Activated CD8-positive, alpha-beta T cell treated with anti-CD3 and anti-CD28 coated beads, Interleukin-2, amount 10 ng/mL, durations not matched to agents 7 days and 5 days (primary cell): ENCODE results near the gene TRIM9. TPM values are rescaled to one million over a fixed set of nuclear protein-coding genes. Genes with fewer than 3 reads are reported as not detected.
"Not testable (repeated sequence)": the region's sequence is repeated elsewhere in the genome, so short reads cannot be mapped to it uniquely, and the experiment has no call there.

Source experiments
- ATAC-seq: fragments of 150-1000 bp; cut with Tn5 transposase; one replicate; pipeline ENCODE4 v1.10.0; 2021; ENCODE audit warnings: moderate library complexity
- CTCF ChIA-PET: fragments of 350-600 bp; sonication (Branson Sonifier 250); formaldehyde crosslinking; loops from one replicate; lab custom pipeline; 2021; ENCODE audit warnings: antibody characterized with exemption; lab: Charles Lee
- POLR2A ChIA-PET: fragments of 350-600 bp; sonication (Branson Sonifier 250); formaldehyde crosslinking; loops from one replicate; lab custom pipeline; 2021; ENCODE audit warnings: antibody characterized with exemption; lab: Charles Lee
- DNase-seq: peaks from one replicate; pipeline ENCODE4 v3.0.0-alpha.2; 2020
- H3K27ac Mint-ChIP-seq: one replicate; pipeline ENCODE4 v1.8.0; 2021; ENCODE audit warnings: mild to moderate bottlenecking, mixed read lengths
- H3K27me3 Mint-ChIP-seq: one replicate; pipeline ENCODE4 v1.8.0; 2021; ENCODE audit warnings: low read depth, mixed read lengths
- H3K36me3 Mint-ChIP-seq: one replicate; pipeline ENCODE4 v1.8.0; 2021; ENCODE audit warnings: low read depth, mixed read lengths
- H3K4me1 Mint-ChIP-seq: one replicate; pipeline ENCODE4 v1.8.0; 2021; ENCODE audit warnings: low read depth, mixed read lengths
- H3K4me3 Mint-ChIP-seq: one replicate; pipeline ENCODE4 v1.8.0; 2021; ENCODE audit warnings: mild to moderate bottlenecking, mixed read lengths
- H3K9me3 Mint-ChIP-seq: one replicate; pipeline ENCODE4 v1.8.0; 2022; ENCODE audit warnings: mixed read lengths; ENCODE audit not compliant: insufficient read depth
- total RNA-seq, 2 experiments: library from RNA; stranded (reverse); gene quantifications; one replicate each; pipeline ENCODE4 v1.2.3, GENCODE V29; 2021

Gene TRIM9
- total RNA-seq, 2 experiments from 2014 or later: 0.63 to 0.73 TPM

DNA sequence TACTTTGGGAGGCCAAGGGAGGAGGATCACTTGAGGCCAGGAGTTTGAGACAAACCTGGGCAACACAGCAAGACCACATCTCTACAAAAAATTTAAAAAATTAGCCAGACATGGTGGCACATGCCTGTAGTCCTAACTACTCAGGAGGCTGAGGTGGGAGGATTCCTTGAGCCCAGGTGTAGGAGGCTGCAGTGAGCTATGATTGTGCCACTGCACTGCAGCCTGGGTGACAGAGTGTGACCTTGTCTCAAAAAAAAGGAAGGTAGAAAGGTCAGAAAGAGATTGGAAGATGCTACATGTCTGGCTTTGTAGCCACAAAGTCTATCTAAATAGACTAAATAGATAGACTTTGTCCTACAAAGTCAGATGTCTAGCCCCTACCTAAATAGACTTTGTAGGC is 100.7 kb downstream of the TRIM9 start:
- H3K4me1 Mint-ChIP-seq, H3K27ac Mint-ChIP-seq, H3K9me3 Mint-ChIP-seq, DNase-seq, POLR2A ChIA-PET, H3K4me3 Mint-ChIP-seq, ATAC-seq, H3K27me3 Mint-ChIP-seq, H3K36me3 Mint-ChIP-seq, CTCF ChIA-PET: not testable (repeated sequence)

DNA sequence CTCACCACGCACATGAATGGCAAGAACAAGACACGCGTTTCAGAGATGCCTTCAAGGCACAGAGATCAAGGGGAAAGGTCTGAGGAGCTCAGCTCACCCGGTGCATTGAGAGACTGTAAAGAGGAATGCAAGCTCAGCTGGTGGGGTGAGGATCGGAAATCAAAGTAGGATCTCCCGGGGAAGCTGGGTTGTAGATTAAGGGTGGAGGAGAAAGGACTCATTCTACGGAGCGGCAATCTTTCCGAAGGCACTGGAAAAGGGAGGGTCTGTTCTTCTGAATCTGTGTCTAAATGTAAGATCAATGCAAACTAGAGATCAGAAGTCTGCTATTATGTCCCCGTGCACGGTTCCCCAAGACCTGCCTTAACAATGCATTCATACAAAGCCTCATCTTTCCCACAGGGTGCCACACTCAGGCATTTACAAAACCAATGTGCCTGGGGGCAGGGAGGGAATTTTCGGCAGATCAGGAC is 109.0 kb downstream of the TRIM9 start:
- POLR2A ChIA-PET: no interaction called here
- Mint-ChIP-seq H3K36me3 (no peaks in the 10 kb centered on the region), H3K4me3 (no peak overlapping the region), H3K27ac (no peak overlapping the region), H3K9me3 (no peaks in the 10 kb centered on the region), H3K4me1 (no peaks in the 10 kb centered on the region), H3K27me3 (peaks cover 6% of the 10 kb centered on the region)
- CTCF ChIA-PET: interaction anchor here (1.6 kb wide), 1 partner anchor 30 kb away, joined by 3 read pairs; no protein-coding TSS in a partner anchor
- no peak for DNase-seq
- no peak for ATAC-seq

DNA sequence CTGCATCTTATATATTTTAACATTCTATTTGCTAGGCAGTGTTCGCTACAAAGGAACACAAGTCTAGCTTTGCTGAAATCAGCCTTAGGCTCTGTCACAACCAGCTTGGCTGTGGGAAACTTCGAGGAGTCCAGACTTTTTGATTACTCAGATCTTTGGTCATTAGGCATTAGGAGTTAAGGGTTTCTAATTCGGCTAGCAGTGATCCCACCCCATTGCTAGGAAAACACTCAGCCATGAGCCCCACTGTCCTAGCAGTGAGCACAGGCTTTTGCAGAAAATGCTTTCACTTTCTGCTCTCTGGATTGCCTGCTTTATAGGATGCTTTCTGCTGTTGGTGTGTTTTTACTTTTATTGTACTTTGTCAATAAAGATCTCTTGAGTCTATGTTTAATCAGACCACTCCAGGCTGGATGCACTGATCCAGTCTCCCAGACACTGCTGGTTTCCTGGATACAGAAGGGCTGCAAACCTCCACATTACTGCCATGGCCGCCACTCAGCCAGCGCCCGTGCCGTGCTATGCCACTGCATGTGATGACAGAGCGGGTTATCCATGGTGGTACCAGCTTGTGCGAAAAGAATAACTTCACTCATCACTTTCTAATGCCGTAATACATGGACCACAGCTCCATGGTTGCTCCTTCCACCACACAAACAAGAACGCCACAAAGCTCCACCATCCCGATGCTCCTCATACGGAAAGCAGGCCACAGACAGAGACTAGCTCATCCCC is 109.6 kb downstream of the TRIM9 start:
- Mint-ChIP-seq H3K36me3 (no peaks in the 10 kb centered on the region), H3K27me3 (peaks cover 6% of the 10 kb centered on the region), H3K9me3 (no peaks in the 10 kb centered on the region), H3K4me1 (no peaks in the 10 kb centered on the region), H3K4me3 (no peak overlapping the region), H3K27ac (no peak overlapping the region)
- ATAC-seq (no peak), DNase-seq (no peak)
- POLR2A ChIA-PET: no interaction called here
- CTCF ChIA-PET: interaction anchor here (1.6 kb wide), 1 partner anchor 30 kb away, joined by 3 read pairs; no protein-coding TSS in a partner anchor

DNA sequence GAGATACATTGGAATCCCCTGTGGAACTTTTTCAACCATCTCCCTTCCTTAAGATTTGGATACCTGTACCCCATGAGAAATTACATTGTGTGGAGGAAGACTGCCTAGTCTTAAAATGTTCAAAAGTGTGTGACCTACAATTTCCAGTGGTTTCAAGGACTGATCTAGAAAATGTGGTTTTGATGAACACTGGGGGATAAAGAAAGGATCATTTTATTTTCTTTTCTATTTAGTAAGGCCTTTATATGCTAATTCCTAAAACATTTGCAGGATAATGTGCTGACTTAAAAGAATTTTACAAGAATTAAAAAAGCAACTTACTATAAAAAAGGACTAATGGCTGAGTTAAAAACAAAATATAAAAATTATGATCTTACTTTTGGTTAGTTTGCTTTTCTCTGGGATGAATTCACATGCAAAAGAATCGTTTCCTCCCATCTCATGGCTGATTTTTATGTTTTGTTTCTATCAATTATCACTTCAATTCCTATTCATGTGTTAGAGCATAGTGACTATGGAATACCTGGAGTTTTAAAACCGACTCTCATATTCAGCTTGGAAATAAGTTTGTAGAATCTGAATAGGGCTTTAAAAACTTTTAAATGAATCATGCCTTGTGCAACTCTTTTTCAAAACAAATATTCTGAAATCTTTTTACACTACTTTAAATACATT is 110.7 kb downstream of the TRIM9 start:
- POLR2A ChIA-PET: no interaction called here
- Mint-ChIP-seq H3K27ac (no peak overlapping the region), H3K4me3 (no peak overlapping the region), H3K27me3 (peaks cover 6% of the 10 kb centered on the region), H3K36me3 (no peaks in the 10 kb centered on the region), H3K4me1 (no peaks in the 10 kb centered on the region), H3K9me3 (no peaks in the 10 kb centered on the region)
- DNase-seq: no peak
- CTCF ChIA-PET: interaction anchor here (1.6 kb wide), 1 partner anchor 29 kb away, joined by 3 read pairs; no protein-coding TSS in a partner anchor
- no peak for ATAC-seq

DNA sequence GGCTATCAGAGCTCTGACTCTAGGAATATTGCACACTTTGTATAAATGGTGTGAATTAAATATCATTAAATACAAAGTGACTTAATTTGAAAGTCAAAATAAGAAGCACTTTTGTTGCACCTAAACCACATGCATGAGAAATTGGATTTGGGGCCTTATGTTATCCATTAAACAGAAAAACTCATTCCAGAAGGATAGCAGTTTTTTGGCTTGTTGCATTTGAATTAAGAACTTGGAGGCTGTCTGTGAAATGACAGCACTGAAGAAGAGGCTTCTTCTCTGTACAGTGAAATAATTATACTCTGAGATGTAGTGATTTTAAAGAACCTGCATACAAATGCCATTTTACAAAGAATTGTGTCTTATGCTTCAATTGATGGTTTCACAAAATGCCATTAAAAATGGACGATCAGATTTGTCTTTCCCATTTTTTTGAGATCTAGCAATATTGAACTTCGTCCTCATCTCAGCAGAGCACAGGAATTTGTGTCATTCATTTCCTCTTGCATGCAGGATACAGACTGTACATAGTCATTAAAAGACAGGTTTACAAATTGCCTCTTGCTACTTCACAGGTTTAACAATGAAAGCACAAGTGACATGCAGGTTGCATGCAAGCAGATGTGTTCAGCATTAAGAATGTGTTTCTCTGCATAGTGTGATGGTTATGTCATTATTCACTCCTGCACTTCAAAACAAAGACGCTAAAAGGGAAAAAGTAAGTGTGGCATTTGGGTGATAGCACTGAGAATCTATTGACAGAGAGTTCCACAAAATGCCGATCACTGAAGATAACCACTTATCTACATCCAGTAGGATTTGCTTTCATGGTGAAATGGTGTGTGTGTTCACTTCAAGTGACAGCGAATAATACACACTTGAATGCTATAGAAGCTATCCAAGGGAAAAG is 114.7 kb downstream of the TRIM9 start:
- no peak for DNase-seq
- no peak overlapping the region for H3K4me3 Mint-ChIP-seq
- H3K9me3 Mint-ChIP-seq: no peaks in the 10 kb centered on the region

DNA sequence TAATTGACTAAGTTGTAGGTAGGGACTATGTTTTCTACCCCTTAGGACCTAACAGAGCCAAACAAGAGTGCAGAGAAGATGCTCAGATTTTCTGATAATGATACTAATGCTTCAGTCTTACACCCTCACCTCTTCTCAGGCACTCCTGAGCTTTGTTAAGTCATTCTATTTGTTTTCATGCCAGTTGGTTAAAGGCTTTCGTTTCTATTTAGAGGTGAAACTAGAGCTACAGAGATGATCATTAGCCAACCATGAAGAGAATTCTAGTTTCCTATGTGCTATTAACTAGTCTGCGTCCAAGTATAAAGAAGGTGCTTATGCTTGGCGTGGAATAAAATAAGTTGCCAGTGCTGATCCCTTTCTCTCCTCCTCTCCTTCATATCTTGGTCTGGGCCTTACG is 116.0 kb downstream of the TRIM9 start:
- H3K36me3 Mint-ChIP-seq: no peaks in the 10 kb centered on the region
- ATAC-seq: no peak
- no peaks in the 10 kb centered on the region for H3K4me1 Mint-ChIP-seq
- no peak overlapping the region for H3K27ac Mint-ChIP-seq
- no peak for DNase-seq
- POLR2A ChIA-PET: no interaction called here
- peaks cover 1% of the 10 kb centered on the region for H3K27me3 Mint-ChIP-seq
- H3K9me3 Mint-ChIP-seq: no peaks in the 10 kb centered on the region
- CTCF ChIA-PET: no interaction called here
- no peak overlapping the region for H3K4me3 Mint-ChIP-seq

More for the DNA sequence above, 114.7 kb downstream of the TRIM9 start:
- Mint-ChIP-seq H3K27ac (no peak overlapping the region), H3K4me1 (no peaks in the 10 kb centered on the region), H3K36me3 (no peaks in the 10 kb centered on the region), H3K27me3 (peaks cover 1% of the 10 kb centered on the region)
- POLR2A ChIA-PET: no interaction called here
- ATAC-seq: no peak
- CTCF ChIA-PET: no interaction called here

DNA sequence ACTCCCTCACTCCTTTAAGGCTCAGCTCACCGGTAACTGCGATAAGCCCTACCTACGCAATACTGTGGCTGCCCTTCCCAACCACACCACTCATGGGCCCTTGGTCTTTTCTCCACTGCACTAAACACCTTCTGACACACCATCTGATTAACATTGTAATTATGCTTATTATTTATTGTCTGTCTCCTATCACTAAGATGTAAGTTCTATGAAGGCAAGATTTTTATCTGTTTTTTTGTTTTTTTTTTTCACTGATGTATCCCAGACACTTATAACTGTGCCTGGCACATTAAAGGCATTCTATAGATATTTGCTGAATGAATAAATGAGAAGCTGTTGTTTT is 116.4 kb downstream of the TRIM9 start:
- no peaks in the 10 kb centered on the region for H3K36me3 Mint-ChIP-seq
- no peak for DNase-seq
- H3K27me3 Mint-ChIP-seq: peaks cover 1% of the 10 kb centered on the region
- H3K4me1 Mint-ChIP-seq: no peaks in the 10 kb centered on the region
- H3K4me3 Mint-ChIP-seq: no peak overlapping the region
- no peak overlapping the region for H3K27ac Mint-ChIP-seq
- no peak for ATAC-seq
- ChIA-PET CTCF (no interaction called here), POLR2A (no interaction called here)
- H3K9me3 Mint-ChIP-seq: no peaks in the 10 kb centered on the region

DNA sequence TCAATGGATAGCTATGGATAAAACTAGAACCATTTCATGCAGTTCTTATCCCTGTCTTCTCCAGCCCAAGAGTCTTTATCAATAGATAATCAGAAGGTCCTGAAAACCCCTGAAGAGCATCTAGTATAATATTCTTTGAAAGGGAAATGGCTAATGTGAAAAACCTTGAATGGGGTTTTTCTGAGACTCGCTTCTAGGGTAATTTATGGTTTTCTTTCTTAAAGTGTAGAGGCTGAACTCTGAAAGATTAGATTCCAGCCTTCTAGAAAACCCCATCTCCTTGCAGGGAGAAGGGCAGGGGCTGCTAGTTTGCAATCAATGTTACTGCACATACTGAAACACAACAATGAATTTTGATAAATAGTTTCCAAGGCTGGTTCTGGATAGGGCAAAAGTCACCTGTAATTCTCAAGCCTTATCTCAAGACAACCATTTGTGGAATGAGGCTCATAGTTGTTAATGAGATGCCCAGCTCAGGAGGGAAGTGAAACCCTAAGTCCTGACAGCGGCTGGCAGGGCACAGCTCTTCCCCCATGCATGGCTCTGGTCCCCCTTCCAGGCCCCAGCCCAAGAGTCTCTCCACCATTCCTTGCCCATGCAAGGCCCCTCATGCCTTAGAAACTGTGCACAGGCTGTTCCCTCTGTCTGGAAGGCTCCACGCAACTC is 116.9 kb downstream of the TRIM9 start:
- ATAC-seq (no peak), DNase-seq (no peak)
- H3K4me1 Mint-ChIP-seq: no peaks in the 10 kb centered on the region
- H3K36me3 Mint-ChIP-seq: no peaks in the 10 kb centered on the region
- no peaks in the 10 kb centered on the region for H3K9me3 Mint-ChIP-seq
- no peak overlapping the region for H3K27ac Mint-ChIP-seq
- no peak overlapping the region for H3K4me3 Mint-ChIP-seq
- peaks cover 1% of the 10 kb centered on the region for H3K27me3 Mint-ChIP-seq
- CTCF ChIA-PET: no interaction called here
- POLR2A ChIA-PET: no interaction called here

DNA sequence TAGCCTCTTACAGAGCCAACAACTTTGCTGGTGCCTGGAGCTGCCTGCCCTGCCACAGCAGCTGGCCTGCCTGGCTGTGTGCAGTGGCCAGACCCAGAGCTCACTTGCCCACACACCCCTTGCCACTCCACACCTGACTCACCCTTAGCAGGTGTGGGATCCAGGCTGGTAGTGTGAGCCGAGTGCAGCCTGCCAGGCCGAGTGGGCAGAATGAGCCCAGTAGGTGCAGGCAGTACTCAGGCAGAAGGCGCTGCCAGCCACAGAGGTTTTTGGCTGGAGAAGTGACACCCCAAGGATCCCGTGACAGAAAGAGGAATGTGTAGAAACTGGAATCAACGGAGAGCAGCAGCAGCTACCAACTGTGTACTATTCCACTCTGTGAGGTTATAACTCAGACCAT is 120.8 kb downstream of the TRIM9 start:
- Mint-ChIP-seq H3K27me3 (peaks cover 1% of the 10 kb centered on the region), H3K9me3 (no peaks in the 10 kb centered on the region), H3K4me1 (no peaks in the 10 kb centered on the region), H3K36me3 (no peaks in the 10 kb centered on the region), H3K27ac (no peak overlapping the region), H3K4me3 (no peak overlapping the region)
- ChIA-PET POLR2A (interaction anchor here (0.6 kb wide), 1 partner anchor 23 kb away, joined by 3 read pairs; no protein-coding TSS in a partner anchor), CTCF (no interaction called here)
- DNase-seq (no peak), ATAC-seq (no peak)

DNA sequence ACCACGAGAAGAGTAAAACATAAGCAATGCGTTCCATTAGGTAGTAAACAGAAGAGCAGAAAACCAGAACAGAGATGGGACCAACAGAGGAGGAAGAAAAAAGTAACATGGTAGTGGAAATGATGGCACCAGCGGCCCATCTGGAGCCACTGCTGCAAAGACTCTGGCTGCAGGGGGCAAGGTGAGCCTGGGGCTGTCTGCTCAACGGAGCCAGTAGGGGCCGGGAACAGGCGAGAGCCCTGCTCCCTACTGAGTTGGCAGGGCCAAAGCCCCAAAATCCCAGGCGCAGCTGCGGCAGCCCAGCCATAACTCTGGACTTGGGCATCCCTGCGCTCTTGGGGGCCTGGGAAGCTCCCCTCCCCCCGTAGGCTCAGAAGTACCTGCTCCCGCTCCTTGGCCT is 122.2 kb downstream of the TRIM9 start:
- Mint-ChIP-seq H3K27me3 (peaks cover 1% of the 10 kb centered on the region), H3K4me1 (no peaks in the 10 kb centered on the region), H3K27ac (no peak overlapping the region), H3K36me3 (no peaks in the 10 kb centered on the region), H3K4me3 (no peak overlapping the region), H3K9me3 (no peaks in the 10 kb centered on the region)
- POLR2A ChIA-PET: no interaction called here
- CTCF ChIA-PET: no interaction called here
- DNase-seq (no peak), ATAC-seq (no peak)
